Karpas-422 (cell line): Measurements from ENCODE around the gene RPL22. TPM values are rescaled to one million over a fixed set of nuclear protein-coding genes. Genes with fewer than 3 reads are reported as not detected.

Experiments
- DNase-seq: peaks from one replicate; pipeline ENCODE4 v3.0.0-alpha.2; 2015
- H2AFZ ChIP-seq: fragments of 200-600 bp; sonication (generic); 2 replicates; pipeline ENCODE4 v1.6.1; 2014; ENCODE audit warnings: antibody characterized with exemption, low read length, mixed read lengths
- H3K27ac ChIP-seq: fragments of 200-600 bp; sonication (generic); 2 replicates; pipeline ENCODE4 v1.5.1; 2014; ENCODE audit warnings: mild to moderate bottlenecking, low read length, moderate library complexity
- H3K27me3 ChIP-seq: fragments of 200-600 bp; sonication (generic); 2 replicates; pipeline ENCODE4 v1.6.1; 2014; ENCODE audit warnings: low read length, mixed read lengths
- H3K36me3 ChIP-seq: fragments of 200-600 bp; sonication (generic); 2 replicates; pipeline ENCODE4 v1.6.1; 2014; ENCODE audit warnings: low read length, mixed read lengths; ENCODE audit not compliant: insufficient read depth
- H3K4me1 ChIP-seq: fragments of 200-600 bp; sonication (generic); 2 replicates; pipeline ENCODE4 v1.6.1; 2014; ENCODE audit warnings: mild to moderate bottlenecking, low read length, mixed read lengths
- H3K4me2 ChIP-seq: fragments of 200-600 bp; sonication (generic); 2 replicates; pipeline ENCODE4 v1.6.1; 2014; ENCODE audit warnings: low read length, low read depth, mild to moderate bottlenecking; ENCODE audit not compliant: poor library complexity, severe bottlenecking
- H3K4me3 ChIP-seq: fragments of 200-600 bp; sonication (generic); 2 replicates; pipeline ENCODE4 v1.5.1; 2014; ENCODE audit warnings: mild to moderate bottlenecking, antibody characterized with exemption, low read length, mixed read lengths
- H3K79me2 ChIP-seq: fragments of 200-600 bp; sonication (generic); 2 replicates; pipeline ENCODE4 v1.6.1; 2014; ENCODE audit warnings: mild to moderate bottlenecking, low read length, mixed read lengths
- H3K9ac ChIP-seq: fragments of 200-600 bp; sonication (generic); 2 replicates; pipeline ENCODE4 v1.6.0; 2014; ENCODE audit warnings: low read length
- H3K9me2 ChIP-seq: fragments of 200-600 bp; sonication (generic), shearing (Covaris generic); replicated peaks from 2 replicates; pipeline ENCODE4 v1.6.0; 2014; ENCODE audit warnings: mild to moderate bottlenecking, low read length, moderate library complexity; ENCODE audit not compliant: insufficient read depth
- H3K9me3 ChIP-seq: fragments of 300-700, 200-600 bp; sonication (generic); 2 replicates; pipeline ENCODE4 v1.6.1; 2014; ENCODE audit warnings: low read length, mixed read lengths
- H4K20me1 ChIP-seq: fragments of 200-600 bp; sonication (generic); 2 replicates; pipeline ENCODE4 v1.6.1; 2014; ENCODE audit warnings: mild to moderate bottlenecking, antibody characterized with exemption, low read length, low read depth; ENCODE audit not compliant: insufficient read depth
- total RNA-seq: library from RNA; depleted of rRNA; stranded (reverse); fragments of >200 nt; shearing (Covaris generic); gene quantifications from 2 replicates; pipeline ENCODE4 v1.2.3, GENCODE V29; 2014; ENCODE audit warnings: low replicate concordance

RPL22 gene
- total RNA-seq, 1 experiment from 2014 or later = 183 TPM

DNA sequence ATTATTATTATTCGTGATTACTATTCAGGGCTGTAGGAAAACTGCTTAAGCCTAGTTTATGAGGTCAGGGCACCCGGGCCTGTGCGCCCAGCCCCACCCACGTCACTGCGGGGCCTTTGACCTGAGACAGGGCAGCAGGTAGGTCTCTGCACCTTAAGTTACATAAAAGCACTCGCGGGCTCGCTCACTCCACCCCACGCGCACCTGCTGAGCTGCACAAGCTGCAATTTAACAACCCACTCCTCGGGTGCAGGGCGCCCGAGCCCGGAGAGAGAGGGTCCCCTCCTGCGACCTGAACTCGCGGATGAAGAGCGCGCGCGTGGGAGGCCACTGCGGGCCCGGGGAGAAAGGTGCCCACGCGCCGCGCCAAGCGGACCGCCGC, 35.9 kb upstream of the RPL22 start:
- DNase-seq = peak; percentile 63
- Histone ChIP-seq H2AFZ (no peak overlapping the region), H3K9ac (peak overlapping the region; percentile 80), H3K27me3 (no peaks in the 10 kb centered on the region), H3K27ac (peak overlapping the region; percentile 33; the same call in 1 of the 2 replicates), H3K9me2 (no peaks in the 10 kb centered on the region), H3K79me2 (peaks cover 31% of the 10 kb centered on the region), H3K4me1 (peaks cover 15% of the 10 kb centered on the region), H3K36me3 (peaks cover 23% of the 10 kb centered on the region), H4K20me1 (peaks cover 7% of the 10 kb centered on the region), H3K4me3 (peak overlapping the region; percentile 88), H3K4me2 (peak overlapping the region; percentile 97), H3K9me3 (no peaks in the 10 kb centered on the region)

DNA sequence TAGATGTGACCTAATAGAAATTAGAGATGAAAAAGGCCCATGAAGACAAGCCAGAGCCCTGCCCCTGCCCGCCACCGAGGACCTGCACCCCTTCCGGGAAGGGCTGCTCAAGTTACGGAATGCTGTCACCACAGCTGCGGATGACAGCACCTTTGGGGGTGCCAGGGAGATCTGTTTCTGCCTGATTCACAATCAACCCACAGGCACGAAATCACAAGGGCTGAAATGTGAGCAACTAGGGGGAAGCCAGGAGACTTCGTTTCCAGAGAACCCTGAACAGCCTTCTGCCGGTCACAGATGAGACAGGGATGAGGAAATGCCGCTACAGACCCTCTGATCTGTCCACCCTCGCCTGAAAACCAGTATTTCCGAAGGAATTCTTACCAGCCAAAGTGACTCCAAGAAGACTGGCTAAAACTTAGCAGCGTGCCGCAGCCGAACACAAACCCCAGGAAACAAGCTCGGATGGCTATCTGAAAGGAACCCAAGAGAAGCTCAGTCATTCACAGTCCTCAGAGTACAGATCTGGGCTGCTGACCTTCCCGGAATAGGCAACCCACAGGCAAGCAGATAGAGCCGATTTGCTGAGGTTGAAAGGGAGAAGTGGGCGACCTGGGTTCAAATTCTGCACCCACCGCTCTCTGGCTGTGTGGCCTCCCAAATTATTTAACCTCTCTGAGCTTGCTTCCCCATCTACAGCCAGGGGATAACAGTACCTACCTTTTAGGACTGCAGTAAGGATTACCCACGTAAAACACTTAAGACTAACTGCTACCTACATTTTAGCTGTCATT, 35.3 kb upstream of the RPL22 start:
- H3K4me1 ChIP-seq = peaks cover 15% of the 10 kb centered on the region
- no peak overlapping the region for H2AFZ ChIP-seq
- DNase-seq = peak; percentile 59
- H3K36me3 ChIP-seq = peaks cover 23% of the 10 kb centered on the region
- H3K9me2 ChIP-seq = no peaks in the 10 kb centered on the region
- H3K4me2 ChIP-seq = peak overlapping the region; percentile 97
- H3K4me3 ChIP-seq = peak overlapping the region; percentile 88
- H3K9me3 ChIP-seq = no peaks in the 10 kb centered on the region
- H3K27me3 ChIP-seq = no peaks in the 10 kb centered on the region
- H3K79me2 ChIP-seq = peaks cover 31% of the 10 kb centered on the region
- H4K20me1 ChIP-seq = peaks cover 7% of the 10 kb centered on the region
- peak overlapping the region; percentile 33; the same call in 1 of the 2 replicates for H3K27ac ChIP-seq
- H3K9ac ChIP-seq = peak overlapping the region; percentile 80

DNA sequence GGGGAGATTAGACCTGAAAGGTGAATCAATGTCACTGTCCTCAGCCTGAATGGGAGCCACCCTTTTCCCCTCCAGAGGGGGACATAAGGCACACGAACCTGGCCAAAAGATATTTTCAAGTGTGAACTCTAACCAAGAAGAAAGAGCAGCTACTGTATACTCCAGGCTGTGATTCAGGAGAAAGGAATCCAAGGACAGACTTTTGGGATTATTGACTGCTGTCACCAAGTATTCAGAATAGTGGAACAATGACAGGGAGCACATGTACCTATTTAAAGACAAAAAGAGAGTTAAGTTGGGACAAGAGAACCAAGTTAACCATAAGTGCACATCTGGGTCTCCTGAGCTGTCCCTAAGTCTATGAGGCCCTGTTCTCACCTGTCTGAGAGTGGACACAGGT, 34.0 kb upstream of the RPL22 start:
- H4K20me1 ChIP-seq = peaks cover 7% of the 10 kb centered on the region
- no peak overlapping the region for H3K4me3 ChIP-seq
- no peak for DNase-seq
- no peak overlapping the region for H3K4me2 ChIP-seq
- H3K9me2 ChIP-seq = no peaks in the 10 kb centered on the region
- H3K4me1 ChIP-seq = peaks cover 15% of the 10 kb centered on the region
- peaks cover 31% of the 10 kb centered on the region for H3K79me2 ChIP-seq
- H3K27ac ChIP-seq = no peak overlapping the region
- no peaks in the 10 kb centered on the region for H3K9me3 ChIP-seq
- H3K9ac ChIP-seq = 0 out of 2 replicates have a peak overlapping the region, but pooled peaks have one; percentile 7
- H3K36me3 ChIP-seq = peaks cover 23% of the 10 kb centered on the region
- H3K27me3 ChIP-seq = no peaks in the 10 kb centered on the region
- no peak overlapping the region for H2AFZ ChIP-seq

DNA sequence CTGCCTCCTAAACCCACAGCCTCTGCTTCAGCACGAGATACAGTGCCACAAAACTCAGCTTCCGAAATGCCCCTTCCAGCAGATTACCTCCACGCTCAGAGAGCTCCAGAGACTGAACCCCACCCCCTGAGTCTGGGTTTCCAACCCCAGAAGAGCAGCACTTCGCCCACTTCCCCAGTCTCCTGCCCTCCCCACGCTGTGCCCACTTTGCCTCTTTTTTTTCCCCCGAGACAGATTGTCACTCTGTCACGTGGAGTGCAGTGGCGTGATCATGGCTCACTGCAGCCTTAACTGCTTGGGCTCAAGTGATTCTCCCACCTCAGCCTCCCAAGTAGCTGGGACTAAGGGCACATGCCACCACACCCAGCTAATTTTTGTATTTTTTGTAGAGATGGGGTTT, 26.3 kb upstream of the RPL22 start:
- no peak for DNase-seq
- peaks cover 5% of the 10 kb centered on the region; the same call in 1 of the 2 replicates for H4K20me1 ChIP-seq
- H3K27ac ChIP-seq = no peak overlapping the region
- H3K4me2 ChIP-seq = no peak overlapping the region
- no peaks in the 10 kb centered on the region for H3K27me3 ChIP-seq
- H3K79me2 ChIP-seq = no peaks in the 10 kb centered on the region
- no peaks in the 10 kb centered on the region for H3K9me3 ChIP-seq
- H2AFZ ChIP-seq = no peak overlapping the region
- H3K4me1 ChIP-seq = no peaks in the 10 kb centered on the region
- peaks cover 26% of the 10 kb centered on the region; the same call in 1 of the 2 replicates for H3K36me3 ChIP-seq
- H3K9me2 ChIP-seq = no peaks in the 10 kb centered on the region
- H3K9ac ChIP-seq = no peak overlapping the region
- no peak overlapping the region for H3K4me3 ChIP-seq

DNA sequence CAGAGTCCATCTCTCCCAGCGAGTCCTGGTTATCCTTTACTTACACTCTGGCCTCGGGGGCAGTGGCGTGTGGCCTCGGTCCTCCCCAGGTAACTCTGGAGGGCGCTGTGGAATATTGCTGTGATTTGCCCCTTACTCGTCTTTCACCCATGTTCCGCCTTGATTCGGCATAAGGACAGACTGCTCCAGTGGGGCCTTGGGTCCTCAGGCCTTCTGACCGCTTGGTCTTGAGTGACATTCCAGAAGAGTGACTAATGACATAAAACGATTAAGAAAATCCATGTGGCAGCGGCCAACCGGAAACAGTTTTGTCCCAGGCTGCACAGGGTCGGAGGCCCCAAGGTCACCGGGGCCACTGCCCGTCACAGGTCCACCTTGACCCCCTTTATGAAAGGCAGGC, 25.3 kb upstream of the RPL22 start:
- DNase-seq = no peak
- Histone ChIP-seq H3K4me1 (no peaks in the 10 kb centered on the region), H3K9ac (no peak overlapping the region), H3K27me3 (no peaks in the 10 kb centered on the region), H3K9me2 (no peaks in the 10 kb centered on the region), H3K4me2 (no peak overlapping the region), H3K79me2 (no peaks in the 10 kb centered on the region), H2AFZ (no peak overlapping the region), H3K4me3 (no peak overlapping the region), H3K36me3 (peaks cover 26% of the 10 kb centered on the region; the same call in 1 of the 2 replicates), H3K9me3 (no peaks in the 10 kb centered on the region), H3K27ac (no peak overlapping the region), H4K20me1 (peaks cover 5% of the 10 kb centered on the region; the same call in 1 of the 2 replicates)

DNA sequence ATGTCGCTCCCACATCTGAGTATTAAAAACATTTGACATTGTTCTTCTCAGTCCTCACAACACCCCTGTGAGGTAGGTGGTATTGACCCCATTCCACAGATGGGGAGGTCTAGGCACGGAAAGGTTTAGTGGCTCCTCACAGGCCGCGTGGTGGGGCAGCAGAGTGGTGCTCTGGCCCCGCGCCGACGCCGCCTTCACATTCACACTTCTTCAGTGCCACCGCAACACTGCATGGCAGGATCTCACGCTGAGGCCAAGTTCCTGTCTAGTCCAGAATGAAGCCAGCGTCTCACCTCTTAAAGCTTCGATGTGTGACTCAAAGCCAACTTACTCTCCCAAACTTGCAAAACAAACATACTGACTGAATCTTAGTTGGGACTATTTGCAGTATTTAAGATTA, 24.2 kb upstream of the RPL22 start:
- Histone ChIP-seq H2AFZ (no peak overlapping the region), H3K4me2 (no peak overlapping the region), H3K9me2 (no peaks in the 10 kb centered on the region), H3K4me1 (peaks cover 7% of the 10 kb centered on the region), H3K79me2 (no peaks in the 10 kb centered on the region), H3K27ac (no peak overlapping the region), H3K27me3 (no peaks in the 10 kb centered on the region), H3K9me3 (no peaks in the 10 kb centered on the region), H3K36me3 (peaks cover 26% of the 10 kb centered on the region; the same call in 1 of the 2 replicates), H3K4me3 (no peak overlapping the region), H4K20me1 (peaks cover 5% of the 10 kb centered on the region; the same call in 1 of the 2 replicates), H3K9ac (no peak overlapping the region)
- DNase-seq = no peak

- H3K4me1 ChIP-seq = peaks cover 8% of the 10 kb centered on the region
- peaks cover 5% of the 10 kb centered on the region; the same call in 1 of the 2 replicates for H4K20me1 ChIP-seq
- H3K9me2 ChIP-seq = no peaks in the 10 kb centered on the region
- H3K4me3 ChIP-seq = no peak overlapping the region
- no peak overlapping the region for H3K9ac ChIP-seq
- no peaks in the 10 kb centered on the region for H3K9me3 ChIP-seq
- no peaks in the 10 kb centered on the region for H3K27me3 ChIP-seq
- no peak for DNase-seq
- no peak overlapping the region for H3K4me2 ChIP-seq
- no peaks in the 10 kb centered on the region for H3K79me2 ChIP-seq
- H3K36me3 ChIP-seq = peaks cover 26% of the 10 kb centered on the region; the same call in 1 of the 2 replicates
- H2AFZ ChIP-seq = no peak overlapping the region
- no peak overlapping the region for H3K27ac ChIP-seq
Observed at GRCh38 chr1:6222636-6223035, 23.2 kb upstream of the RPL22 start.

GRCh38 chr1:6221210-6221784, 21.9 kb upstream of the RPL22 start:
- Histone ChIP-seq H4K20me1 (peaks cover 5% of the 10 kb centered on the region; the same call in 1 of the 2 replicates), H3K27me3 (no peaks in the 10 kb centered on the region), H3K9me2 (no peaks in the 10 kb centered on the region), H3K79me2 (no peaks in the 10 kb centered on the region), H2AFZ (no peak overlapping the region), H3K4me2 (no peak overlapping the region), H3K9ac (no peak overlapping the region), H3K27ac (no peak overlapping the region), H3K9me3 (no peaks in the 10 kb centered on the region), H3K4me3 (no peak overlapping the region), H3K36me3 (peaks cover 26% of the 10 kb centered on the region; the same call in 1 of the 2 replicates), H3K4me1 (peaks cover 8% of the 10 kb centered on the region)
- DNase-seq = no peak
